HL-60 (cell line): ENCODE results near the gene EFNA5.

Source experiments
- DNase-seq, 2 experiments: peaks; one replicate each; pipeline ENCODE4 v3.0.0-alpha.2; 2010 to 2020; ENCODE audit warnings: low read depth in 1 of 2, low spot score in 1 of 2
- H3K27ac ChIP-seq: fragments of 250-450 bp; sonication (Bioruptor Pico); replicated peaks from 2 replicates; pipeline ENCODE4 v1.5.1; 2020; ENCODE audit warnings: mild to moderate bottlenecking, moderate library complexity
- H3K27me3 ChIP-seq: fragments of 250-450 bp; sonication (Bioruptor Pico); 2 replicates; pipeline ENCODE4 v1.5.1; 2021; ENCODE audit warnings: mild to moderate bottlenecking, moderate library complexity; ENCODE audit not compliant: insufficient read depth, poor library complexity, severe bottlenecking
- H3K4me3 ChIP-seq: replicated peaks from 2 replicates; pipeline ENCODE4 v1.5.1; 2011; ENCODE audit warnings: mild to moderate bottlenecking, control low read depth, low read length; ENCODE audit not compliant: insufficient read depth
- GABPA ChIP-seq: IDR thresholded peaks from 2 replicates; pipeline ENCODE4 v1.6.1; 2012; ENCODE audit warnings: low read depth
- POLR2AphosphoS5 ChIP-seq: IDR thresholded peaks from 2 replicates; pipeline ENCODE4 v1.6.1; 2012; ENCODE audit warnings: low read depth
- SPI1 ChIP-seq: IDR thresholded peaks from 2 replicates; pipeline ENCODE4 v1.6.1; 2012; ENCODE audit warnings: low read depth, mild to moderate bottlenecking, borderline replicate concordance
- TF ChIP-seq, protein P1 (sequence below): IDR thresholded peaks from 2 replicates; pipeline ENCODE4 v1.6.1; 2012; ENCODE audit warnings: low read depth; ENCODE audit not compliant: insufficient replicate concordance
- TF ChIP-seq, protein P2 (sequence below): IDR thresholded peaks from one replicate; pipeline ENCODE4 v1.5.1; 2011; ENCODE audit warnings: low read length, control low read depth, inconsistent platforms; ENCODE audit not compliant: insufficient read depth

The EFNA5 gene

DNA sequence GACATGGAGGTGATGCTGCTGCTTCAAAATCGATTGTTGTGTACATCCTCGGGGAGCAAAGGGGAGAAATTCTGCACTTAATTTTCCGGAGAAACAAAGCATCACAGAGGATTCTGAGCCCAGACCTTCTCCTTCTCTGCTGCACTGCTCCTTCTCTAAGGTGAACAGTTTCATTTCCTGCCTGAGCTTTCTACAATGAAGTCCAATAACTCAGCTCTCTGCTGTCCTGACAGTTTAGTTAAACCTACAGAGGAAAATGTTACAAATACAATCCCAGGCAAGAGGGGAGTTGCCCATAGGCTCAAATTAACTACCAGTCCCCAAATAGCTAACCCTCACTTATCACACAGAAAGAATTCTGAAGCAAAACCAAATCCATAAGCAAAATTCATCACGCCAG lies 206.3 kb downstream of the EFNA5 start:
- TF ChIP-seq, protein P1, sequence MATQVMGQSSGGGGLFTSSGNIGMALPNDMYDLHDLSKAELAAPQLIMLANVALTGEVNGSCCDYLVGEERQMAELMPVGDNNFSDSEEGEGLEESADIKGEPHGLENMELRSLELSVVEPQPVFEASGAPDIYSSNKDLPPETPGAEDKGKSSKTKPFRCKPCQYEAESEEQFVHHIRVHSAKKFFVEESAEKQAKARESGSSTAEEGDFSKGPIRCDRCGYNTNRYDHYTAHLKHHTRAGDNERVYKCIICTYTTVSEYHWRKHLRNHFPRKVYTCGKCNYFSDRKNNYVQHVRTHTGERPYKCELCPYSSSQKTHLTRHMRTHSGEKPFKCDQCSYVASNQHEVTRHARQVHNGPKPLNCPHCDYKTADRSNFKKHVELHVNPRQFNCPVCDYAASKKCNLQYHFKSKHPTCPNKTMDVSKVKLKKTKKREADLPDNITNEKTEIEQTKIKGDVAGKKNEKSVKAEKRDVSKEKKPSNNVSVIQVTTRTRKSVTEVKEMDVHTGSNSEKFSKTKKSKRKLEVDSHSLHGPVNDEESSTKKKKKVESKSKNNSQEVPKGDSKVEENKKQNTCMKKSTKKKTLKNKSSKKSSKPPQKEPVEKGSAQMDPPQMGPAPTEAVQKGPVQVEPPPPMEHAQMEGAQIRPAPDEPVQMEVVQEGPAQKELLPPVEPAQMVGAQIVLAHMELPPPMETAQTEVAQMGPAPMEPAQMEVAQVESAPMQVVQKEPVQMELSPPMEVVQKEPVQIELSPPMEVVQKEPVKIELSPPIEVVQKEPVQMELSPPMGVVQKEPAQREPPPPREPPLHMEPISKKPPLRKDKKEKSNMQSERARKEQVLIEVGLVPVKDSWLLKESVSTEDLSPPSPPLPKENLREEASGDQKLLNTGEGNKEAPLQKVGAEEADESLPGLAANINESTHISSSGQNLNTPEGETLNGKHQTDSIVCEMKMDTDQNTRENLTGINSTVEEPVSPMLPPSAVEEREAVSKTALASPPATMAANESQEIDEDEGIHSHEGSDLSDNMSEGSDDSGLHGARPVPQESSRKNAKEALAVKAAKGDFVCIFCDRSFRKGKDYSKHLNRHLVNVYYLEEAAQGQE: no peak
- no peak for TF ChIP-seq SPI1
- TF ChIP-seq, protein P2, sequence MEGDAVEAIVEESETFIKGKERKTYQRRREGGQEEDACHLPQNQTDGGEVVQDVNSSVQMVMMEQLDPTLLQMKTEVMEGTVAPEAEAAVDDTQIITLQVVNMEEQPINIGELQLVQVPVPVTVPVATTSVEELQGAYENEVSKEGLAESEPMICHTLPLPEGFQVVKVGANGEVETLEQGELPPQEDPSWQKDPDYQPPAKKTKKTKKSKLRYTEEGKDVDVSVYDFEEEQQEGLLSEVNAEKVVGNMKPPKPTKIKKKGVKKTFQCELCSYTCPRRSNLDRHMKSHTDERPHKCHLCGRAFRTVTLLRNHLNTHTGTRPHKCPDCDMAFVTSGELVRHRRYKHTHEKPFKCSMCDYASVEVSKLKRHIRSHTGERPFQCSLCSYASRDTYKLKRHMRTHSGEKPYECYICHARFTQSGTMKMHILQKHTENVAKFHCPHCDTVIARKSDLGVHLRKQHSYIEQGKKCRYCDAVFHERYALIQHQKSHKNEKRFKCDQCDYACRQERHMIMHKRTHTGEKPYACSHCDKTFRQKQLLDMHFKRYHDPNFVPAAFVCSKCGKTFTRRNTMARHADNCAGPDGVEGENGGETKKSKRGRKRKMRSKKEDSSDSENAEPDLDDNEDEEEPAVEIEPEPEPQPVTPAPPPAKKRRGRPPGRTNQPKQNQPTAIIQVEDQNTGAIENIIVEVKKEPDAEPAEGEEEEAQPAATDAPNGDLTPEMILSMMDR: no peak
- no peak for TF ChIP-seq GABPA
- no peak for TF ChIP-seq POLR2AphosphoS5
- no peak for DNase-seq
- no peaks in the 10 kb centered on the region for H3K27me3 ChIP-seq
- H3K4me3 ChIP-seq: no peak overlapping the region
- no peak overlapping the region for H3K27ac ChIP-seq

DNA sequence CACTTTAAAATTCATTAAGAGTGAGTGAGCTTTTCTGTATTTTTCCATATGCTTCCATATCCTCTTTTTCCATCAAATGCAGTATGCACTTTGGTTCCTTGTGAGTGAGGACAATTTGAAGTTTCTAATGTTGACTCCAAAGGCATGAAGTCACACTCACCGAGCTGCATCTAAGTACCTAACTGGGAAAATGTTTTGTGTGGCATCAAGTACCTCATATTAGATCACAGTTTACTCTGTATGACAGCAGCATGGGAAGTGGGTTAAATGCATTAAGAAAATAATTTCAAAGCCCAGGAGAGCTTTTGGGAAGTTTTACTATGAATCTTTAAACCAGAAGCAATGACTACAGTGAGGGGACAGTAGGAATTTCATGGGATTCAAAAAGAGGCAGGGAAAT lies 207.0 kb downstream of the EFNA5 start:
- TF ChIP-seq, protein P2: no peak
- TF ChIP-seq POLR2AphosphoS5 (no peak), SPI1 (no peak), GABPA (no peak)
- Histone ChIP-seq H3K27ac (no peak overlapping the region), H3K27me3 (no peaks in the 10 kb centered on the region), H3K4me3 (no peak overlapping the region)
- no peak for DNase-seq

DNA sequence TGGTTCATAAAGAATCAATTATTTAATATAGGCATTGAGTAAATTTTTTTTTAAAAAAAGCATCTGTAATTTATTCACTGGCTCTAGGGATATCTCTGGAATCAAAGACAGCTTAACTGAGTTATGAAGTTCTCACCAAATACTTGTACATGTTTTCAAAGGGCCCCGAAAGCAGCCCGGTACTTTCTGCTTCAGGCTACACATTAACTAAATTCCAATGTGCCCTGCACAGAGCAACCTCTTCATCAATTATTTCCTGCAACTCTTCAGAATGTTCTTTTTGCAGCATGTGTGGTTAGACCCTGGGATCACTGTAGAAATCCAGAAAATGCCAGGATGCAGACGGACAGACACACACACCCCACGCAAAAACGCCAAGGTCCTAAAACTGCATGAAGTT lies 209.0 kb downstream of the EFNA5 start:
- TF ChIP-seq GABPA (no peak), POLR2AphosphoS5 (no peak), SPI1 (no peak)
- TF ChIP-seq, protein P1: no peak
- TF ChIP-seq, protein P2: no peak
- H3K4me3 ChIP-seq: no peak overlapping the region
- no peak overlapping the region for H3K27ac ChIP-seq
- no peaks in the 10 kb centered on the region for H3K27me3 ChIP-seq
- no peak for DNase-seq

DNA sequence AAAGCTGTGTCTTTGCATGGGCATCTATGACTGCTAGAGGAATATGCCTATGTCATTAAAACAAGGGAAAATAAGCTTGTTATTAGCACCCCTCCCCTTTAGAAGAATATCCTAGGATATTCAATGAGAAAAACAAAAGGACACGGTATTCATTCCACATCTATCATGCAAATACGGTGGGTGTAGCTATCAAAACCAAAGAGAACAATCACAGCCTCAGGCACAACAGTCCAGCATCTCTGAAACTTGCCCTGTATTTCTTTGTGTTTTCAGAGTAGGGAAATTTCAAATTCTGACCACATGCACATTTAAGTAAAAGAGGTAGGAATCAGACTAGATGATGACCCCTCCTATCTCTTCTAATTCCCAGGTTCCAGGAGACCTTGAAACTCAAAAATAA lies 209.9 kb downstream of the EFNA5 start:
- Histone ChIP-seq H3K27ac (no peak overlapping the region), H3K27me3 (no peaks in the 10 kb centered on the region), H3K4me3 (no peak overlapping the region)
- DNase-seq: no peak
- TF ChIP-seq GABPA: no peak
- TF ChIP-seq, protein P1: no peak
- TF ChIP-seq SPI1: no peak
- no peak for TF ChIP-seq POLR2AphosphoS5
- TF ChIP-seq, protein P2: no peak
